GM10847 (cell line): ENCODE data around the gene PLIN4.

Experiments used
- POLR2A ChIP-seq: IDR thresholded peaks from 2 replicates; pipeline ENCODE4 v1.6.1; 2011; ENCODE audit not compliant: insufficient read length; ENCODE audit errors: extremely low read depth

The PLIN4 gene

DNA sequence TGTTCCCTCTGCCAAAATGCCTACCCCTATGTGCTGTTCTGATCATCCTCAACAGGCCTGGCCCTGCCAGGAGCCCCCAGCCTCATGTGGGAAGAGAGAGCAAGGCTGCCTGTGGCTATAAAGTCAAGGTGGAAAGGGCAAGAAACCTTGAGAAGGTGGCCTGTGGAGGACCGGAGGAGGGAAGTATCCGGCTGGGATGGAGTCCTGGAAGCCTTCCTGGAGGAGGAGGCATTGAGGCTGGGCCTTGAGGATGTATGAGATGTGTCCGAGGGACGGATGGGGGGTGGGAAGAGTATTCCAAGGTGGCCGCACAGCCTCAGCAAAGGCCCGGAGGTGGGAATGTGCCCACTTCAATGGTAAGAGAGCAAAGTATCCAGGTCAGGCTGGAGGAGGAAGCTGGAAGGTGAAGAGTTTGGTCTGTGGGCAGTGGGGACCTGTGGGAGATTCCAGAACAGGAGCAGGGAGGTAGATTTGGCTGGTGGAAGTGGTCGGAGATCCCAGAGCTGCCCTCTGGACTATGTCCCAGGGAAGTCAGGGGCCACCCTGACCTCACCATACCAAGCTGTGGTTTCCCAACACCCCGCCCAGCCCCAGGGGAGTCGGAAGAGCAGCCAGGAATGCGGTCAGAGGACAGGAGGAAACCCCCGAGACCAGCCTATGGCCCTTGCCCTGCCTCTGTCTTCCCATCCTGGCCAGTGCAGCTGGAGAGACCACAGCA lies 3.0 kb upstream of the PLIN4 start:
- TF ChIP-seq POLR2A = no peak

GRCh38 chr19:4519521-4520277 lies 1.4 kb upstream of the PLIN4 start:
- TF ChIP-seq POLR2A = no peak

- TF ChIP-seq POLR2A = no peak
Measured at GRCh38 chr19:4519172-4519496, 848 bp upstream of the PLIN4 start.

GRCh38 chr19:4517451-4518057 lies 732 bp downstream of the PLIN4 start:
- no peak for TF ChIP-seq POLR2A

DNA sequence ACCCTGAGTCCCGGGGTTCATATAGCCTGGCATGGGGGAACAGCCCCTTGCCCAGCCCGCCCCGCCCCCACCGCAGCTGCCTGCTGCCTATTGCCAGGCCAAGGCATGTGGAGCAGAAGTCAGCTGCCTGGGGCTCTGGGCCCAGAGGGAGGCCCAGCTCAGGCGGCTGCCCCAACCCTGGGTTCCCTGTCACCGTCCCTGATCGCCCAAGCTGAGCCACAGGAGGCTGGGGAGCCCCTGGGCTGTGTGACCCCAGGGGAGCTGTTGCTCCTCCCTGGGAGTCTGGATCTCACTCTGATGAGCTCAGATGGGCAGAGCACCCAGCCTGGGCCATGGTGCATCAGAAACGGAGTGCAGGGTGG lies 1.4 kb downstream of the PLIN4 start:
- TF ChIP-seq POLR2A = no peak

DNA sequence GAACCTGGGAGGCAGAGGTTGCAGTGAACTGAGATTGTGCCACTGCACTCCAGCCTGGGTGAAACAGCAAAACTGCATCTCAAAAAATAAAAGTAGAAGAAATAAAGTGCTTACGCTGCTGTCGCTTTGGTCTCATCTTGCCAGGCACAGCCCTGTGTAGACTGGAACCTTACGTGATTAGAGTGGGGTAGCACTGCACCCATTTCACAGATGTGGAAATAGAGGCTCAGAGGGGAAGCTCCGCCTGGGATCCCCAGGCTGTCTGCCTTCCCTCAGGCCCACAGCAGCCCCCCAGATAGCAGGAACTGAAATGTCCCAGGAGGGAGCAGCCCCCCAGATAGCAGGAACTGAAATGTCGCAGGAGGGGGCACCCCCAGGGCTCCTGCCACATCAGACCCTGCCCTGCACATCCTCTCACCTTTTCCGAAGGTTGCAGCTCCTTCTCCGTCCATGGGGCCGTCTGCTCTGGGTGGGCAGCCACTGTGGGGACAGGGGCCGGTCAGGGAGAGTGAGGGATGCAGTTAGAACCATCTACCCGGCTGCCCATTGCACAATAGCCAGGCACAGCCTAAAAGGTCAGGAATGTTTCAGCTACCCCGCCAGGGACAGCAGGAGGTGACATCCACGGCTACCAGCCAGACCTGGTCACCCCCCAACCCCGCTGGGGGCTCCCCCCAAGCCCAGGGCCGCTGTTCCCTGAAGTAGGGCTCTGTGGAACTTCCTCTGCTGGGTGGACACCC lies 1.9 kb downstream of the PLIN4 start:
- TF ChIP-seq POLR2A = no peak

DNA sequence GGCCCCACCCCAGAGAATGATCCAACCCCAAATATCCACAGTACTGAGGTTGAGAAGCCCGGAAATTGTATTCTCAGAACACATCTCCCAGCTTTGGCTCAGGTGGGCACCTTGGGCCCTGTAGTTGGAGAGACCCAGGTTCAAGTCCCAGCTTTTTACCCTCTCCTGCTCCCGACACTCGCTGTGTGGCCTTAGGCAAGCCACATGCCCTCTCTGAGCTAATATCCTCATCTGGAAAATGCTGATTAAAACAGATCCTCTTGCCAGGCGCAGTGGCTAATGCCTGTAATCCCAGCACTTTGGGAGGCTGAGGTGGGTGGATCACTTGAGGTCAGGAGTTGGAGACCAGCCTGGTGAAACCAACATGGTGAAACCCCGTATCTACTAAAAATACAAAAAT lies 2.6 kb downstream of the PLIN4 start:
- no peak for TF ChIP-seq POLR2A

- no peak for TF ChIP-seq POLR2A
Measured at GRCh38 chr19:4513248-4513647, 5.0 kb downstream of the PLIN4 start.

DNA sequence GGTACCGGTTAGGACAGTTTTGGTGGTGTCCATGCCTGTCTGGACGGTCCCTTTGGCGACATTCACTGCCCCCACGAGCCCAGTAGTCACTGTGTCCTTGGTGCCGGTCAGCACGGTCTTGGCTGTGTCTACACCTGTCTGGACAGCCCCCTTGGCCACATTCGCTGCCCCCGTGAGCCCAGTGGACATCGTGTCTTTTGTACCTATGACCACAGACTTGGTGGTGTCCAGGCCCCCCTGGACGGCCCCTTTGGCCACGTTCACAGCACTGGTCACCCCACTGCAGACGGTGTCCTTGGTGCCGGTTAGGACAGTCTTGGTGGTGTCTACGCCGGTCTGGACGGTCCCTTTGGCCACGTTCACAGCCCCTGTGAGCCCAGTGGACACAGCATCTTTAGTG lies 6.2 kb downstream of the PLIN4 start:
- TF ChIP-seq POLR2A = no peak

DNA sequence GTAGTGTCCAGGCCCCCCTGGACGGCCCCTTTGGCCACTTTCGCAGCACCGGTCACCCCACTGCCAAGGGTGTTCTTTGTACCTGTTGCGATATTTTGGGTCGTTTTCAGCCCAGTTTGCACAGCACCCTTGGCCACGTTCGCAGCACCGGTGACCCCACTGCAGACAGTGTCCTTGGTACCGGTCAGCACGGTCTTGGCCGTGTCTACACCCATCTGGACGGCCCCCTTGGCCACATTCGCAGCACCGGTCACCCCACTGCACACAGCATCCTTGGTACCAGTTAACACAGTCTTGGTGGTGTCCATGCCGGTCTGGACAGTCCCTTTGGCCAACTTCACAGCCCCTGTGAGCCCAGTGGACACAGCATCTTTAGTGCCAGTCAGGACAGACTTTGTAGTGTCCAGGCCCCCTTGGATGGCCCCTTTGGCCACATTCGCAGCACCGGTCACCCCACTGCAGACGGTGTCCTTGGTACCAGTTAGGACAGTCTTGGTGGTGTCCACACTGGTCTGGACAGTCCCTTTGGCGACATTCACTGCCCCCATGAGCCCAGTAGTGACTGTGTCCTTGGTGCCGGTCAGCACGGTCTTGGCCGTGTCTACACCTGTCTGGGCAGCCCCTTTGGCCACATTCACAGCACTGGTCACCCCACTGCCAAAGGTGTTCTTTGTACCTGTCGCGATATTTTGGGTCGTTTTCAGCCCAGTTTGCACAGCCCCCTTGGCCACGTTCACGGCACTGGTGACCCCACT lies 6.8 kb downstream of the PLIN4 start:
- no peak for TF ChIP-seq POLR2A

DNA sequence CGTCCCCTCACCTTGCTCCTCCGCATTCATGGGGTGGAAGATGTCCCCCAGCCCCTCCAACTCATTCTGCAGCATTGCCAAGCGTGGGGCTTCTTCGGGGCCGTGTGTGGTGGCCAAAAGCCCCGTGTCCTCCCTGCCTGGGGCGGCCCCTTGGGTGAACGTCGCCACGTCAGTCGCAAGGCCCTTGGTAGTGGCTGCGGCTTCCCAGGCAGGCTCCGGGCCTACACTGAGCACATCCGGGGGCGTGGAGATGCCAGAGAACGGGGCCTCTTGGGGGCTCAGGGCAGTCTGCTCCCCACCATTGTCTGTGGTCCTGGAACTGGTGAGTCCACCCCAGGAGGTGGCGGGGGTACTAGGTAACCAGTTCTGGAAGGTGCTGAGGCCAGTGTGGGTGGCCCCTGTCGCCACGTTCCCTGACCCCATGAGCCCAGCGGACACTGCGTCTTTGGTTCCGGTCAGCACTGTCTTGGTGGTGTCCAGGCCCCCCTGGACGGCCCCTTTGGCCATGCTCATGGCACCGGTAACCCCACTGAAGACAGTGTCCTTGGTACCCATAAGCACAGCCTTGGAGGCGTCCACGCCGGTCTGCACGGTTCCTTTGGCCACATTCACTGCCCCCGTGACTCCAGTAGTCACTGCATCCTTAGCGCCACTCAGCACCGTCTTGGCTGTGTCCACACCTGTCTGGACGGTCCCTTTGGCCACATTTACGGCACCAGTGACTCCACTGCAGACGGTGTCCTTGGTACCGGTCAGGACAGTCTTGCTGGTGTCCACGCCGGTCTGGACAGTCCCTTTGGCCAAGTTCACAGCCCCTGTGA lies 7.6 kb downstream of the PLIN4 start:
- TF ChIP-seq POLR2A = no peak

DNA sequence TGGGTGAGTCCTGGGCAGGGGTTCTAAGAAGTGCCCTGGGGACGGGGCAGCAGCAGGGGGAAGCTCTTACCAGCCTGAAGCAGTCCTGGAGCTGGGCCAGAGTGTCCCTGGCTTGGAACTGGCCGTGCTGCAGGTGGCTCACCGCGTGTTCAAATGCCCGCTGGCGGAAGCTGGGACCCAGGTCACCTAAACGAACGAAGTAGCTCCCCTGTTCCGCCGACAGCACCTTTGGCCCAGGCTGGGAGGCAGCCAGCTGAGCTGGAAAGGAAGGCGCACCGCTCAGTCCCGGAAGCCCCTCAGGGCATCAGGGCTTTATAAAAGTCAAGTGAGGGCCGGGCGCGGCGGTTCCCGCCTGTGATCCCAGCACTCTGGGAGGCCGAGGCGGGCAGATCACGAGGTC lies 9.6 kb downstream of the PLIN4 start:
- TF ChIP-seq POLR2A = no peak

- no peak for TF ChIP-seq POLR2A
Measured at GRCh38 chr19:4507804-4508203, 10.5 kb downstream of the PLIN4 start.

DNA sequence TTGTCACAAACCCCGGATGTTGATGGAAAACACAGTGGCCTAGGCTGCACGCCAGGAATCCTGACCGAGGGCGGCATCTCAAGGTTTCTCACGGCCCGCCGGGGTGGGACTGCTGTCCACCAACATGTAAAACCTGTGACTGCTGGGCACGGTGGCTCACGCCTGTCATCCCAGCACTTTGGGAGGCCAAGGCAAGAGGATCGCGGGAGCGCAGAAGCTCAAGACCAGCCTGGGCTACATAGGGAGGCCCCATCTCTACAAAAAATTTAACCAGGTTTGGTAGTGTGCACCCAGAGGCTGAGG lies 11.2 kb downstream of the PLIN4 start:
- TF ChIP-seq POLR2A = no peak
